LNCAP (cell line): ENCODE results near the gene TLR6.

Source experiments
- TF ChIP-seq, protein P1 (sequence below): fragments of 450-650 bp; IDR thresholded peaks from 2 replicates; pipeline ENCODE4 v1.5.1; 2017; ENCODE audit warnings: mild to moderate bottlenecking

Gene TLR6

DNA sequence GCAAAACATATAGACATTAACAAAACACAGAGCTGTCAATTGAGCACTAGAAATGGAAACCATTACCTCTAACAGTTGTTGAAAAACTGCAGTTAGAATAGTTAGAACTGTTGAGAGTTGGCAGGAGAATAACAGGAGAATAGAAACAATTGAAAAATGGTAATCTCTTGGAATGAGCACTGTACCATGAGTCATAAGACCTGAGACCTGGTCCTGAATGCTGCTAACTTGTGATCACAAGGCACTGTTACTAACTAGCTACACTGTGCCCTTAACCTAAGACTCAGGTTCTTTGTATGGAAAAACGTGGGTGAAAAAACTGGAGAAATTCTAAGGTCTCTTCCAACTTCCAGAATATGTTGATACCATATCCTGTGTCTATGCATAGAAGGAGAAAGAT lies 40.3 kb upstream of the TLR6 start:
- TF ChIP-seq, protein P1, sequence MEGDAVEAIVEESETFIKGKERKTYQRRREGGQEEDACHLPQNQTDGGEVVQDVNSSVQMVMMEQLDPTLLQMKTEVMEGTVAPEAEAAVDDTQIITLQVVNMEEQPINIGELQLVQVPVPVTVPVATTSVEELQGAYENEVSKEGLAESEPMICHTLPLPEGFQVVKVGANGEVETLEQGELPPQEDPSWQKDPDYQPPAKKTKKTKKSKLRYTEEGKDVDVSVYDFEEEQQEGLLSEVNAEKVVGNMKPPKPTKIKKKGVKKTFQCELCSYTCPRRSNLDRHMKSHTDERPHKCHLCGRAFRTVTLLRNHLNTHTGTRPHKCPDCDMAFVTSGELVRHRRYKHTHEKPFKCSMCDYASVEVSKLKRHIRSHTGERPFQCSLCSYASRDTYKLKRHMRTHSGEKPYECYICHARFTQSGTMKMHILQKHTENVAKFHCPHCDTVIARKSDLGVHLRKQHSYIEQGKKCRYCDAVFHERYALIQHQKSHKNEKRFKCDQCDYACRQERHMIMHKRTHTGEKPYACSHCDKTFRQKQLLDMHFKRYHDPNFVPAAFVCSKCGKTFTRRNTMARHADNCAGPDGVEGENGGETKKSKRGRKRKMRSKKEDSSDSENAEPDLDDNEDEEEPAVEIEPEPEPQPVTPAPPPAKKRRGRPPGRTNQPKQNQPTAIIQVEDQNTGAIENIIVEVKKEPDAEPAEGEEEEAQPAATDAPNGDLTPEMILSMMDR = no peak

DNA sequence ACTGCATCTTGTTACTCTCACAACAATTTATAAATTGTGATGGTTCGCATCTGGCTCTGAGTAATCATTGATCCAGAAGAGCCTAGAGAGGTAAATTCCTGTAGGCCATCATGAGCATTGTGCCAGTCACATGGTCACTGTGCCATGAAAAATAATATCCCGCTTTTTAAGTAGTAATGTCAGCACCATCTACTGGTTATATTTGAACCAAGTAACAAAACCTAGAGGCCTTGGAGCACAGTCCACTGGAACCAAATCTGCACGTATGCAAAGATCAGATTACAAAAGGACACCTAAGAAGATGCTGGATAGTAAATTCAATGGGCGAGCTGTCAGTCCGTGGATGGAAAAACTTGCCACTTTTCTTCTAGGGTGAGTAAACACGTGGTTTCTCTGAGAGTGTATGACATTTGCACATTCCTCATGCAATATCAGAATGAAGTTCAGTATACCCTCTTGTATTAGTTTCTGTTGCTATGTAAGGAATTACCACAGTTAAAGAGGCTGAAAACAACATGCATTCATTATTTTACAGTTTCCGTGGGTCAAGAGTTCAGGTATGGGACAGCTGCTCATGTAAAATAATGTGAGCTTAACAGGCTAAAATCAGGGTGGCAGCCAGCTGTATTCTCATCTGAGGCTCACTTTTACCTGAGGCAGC lies 37.8 kb upstream of the TLR6 start:
- TF ChIP-seq, protein P1 = no peak

DNA sequence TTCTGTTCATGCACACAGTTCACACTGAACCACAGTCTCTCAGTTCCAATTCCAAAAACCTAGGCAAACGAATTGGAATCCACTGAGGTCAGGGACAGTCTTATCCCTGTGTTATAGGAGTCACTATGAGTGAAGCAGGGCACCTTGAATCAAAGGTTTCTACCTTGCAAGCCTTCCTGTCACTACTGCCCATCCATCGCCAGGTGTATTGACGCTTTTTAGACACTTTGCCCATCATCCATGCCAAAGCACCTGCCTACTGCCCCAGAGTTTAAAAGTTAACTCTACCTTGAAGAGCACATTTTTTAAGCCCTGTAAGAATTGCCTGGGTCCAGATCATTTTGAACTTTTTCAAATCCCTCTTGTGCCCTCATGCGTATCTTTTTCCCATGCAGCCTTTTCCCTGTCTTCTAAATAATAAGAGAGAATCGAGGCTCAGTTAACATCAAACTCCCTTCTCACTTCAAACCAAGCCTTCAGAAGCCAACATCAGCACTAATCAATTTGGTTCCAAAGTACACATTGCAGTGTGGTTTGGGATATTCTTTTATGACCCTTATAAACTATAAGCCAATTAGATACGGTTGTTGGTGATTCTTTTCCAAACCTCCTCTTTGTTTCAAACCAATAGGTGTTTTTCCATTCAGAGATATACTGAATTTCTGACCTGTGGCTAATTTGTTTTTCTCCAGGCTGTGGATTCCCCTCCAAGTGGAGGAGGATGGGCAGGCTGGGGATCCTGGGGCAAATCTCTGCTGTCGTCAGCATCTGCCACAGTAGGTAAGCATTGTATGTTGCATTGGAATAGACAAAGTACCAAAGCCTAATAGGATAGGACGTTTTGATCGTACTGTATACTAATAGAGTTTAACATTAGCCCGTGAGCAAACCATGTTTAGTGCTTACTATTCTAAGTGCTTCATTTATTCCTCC lies 34.7 kb upstream of the TLR6 start:
- TF ChIP-seq, protein P1 = no peak

DNA sequence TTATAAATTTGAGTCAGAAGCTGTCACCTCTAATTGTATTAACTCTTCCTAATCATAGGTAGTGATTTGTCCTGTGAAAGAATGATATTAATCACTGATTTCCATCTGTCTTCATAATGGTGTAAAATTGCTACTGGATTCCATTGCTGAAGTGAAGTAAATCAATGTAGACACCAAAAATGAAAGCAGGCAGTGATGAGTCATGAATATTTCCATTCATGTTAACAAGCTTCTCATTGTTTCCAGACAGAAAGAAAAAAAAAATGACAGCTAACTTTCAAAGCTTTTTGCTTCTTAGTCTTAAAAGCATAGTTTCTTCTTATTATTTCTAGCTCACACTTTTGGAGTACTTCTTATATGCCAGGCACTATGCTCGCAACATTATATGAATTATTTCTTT lies 32.5 kb upstream of the TLR6 start:
- TF ChIP-seq, protein P1 = no peak

DNA sequence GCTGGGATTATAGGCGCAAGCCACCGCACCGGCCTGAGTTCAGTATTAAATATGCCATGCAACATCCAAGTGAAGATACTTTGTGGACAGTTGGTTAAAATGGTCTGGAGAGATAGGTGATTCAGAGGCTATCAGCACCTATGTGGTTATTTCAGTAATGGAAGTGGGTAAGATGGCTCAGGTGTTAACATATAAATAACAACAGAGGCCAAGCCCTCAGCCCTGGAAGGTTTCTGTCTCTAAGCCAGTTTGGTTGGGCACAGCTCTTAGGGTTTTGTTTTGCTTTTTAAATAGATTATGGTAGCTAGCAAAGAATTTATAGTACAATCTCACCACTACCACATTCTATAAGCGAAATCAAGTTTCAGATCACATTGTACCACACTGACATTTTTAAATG lies 27.6 kb upstream of the TLR6 start:
- TF ChIP-seq, protein P1 = no peak

DNA sequence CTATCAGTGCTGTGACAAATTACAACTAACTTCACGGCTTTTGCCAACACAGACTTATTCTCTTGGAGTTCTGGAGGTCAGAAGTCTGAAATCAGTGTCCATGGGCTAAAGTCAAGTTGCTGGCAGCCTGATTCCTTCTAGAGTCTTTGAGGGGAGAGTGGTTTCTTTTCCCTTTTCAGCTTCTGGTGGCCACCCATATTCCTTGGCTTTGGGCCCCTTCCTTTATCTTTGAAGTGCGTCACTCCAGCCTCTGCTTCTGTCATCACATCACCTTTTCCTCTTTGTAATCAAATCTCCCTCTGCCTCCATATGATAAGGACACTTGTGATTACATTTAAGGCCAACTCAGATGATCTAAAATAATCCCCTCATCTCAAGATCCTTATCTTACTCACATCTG lies 20.0 kb upstream of the TLR6 start:
- TF ChIP-seq, protein P1 = no peak

DNA sequence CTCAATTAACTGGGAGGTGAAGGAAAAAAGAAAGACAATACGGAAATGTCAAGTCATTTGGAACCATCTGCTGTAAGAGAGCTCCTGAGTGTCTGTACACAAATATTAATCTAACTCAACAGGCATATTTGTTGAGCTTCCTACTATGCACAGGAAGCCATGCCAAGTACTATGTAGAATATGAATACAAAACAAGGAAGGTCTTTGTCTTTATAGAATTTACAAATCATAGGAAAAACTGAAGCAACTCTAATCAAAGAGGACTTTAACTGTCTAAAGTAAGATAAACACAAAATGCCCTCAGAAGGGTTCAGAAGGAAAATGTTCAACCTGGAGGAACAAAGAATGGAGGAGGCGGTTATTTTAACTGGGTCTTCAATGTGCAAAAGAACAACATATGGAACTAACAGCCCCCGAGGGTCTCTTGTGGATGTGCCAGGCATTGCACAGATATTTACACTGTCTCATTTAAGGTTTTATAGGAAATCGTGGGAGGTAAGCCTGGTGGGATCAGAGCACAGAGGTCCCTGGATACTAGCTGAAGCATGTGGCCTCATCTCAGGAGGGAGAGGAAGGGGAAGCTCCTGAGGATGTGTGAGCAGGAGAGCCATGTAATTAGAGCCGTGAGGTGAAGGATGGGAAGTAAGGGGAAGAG lies 16.8 kb upstream of the TLR6 start:
- TF ChIP-seq, protein P1 = no peak
